Mesenchymal stem cell (in vitro differentiated cells and primary cell): ENCODE results near the gene MFAP1.
A peak's percentile ranks its signal among the peaks of the same experiment; 100 is the strongest.
"Not testable (repeated sequence)": the region's sequence is repeated elsewhere in the genome, so short reads cannot be mapped to it uniquely, and the experiment has no call there.

ENCODE experiments used
- DNase-seq: peaks from one replicate; pipeline ENCODE4 v3.0.0-alpha.2; 2013
- H2AFZ ChIP-seq: one replicate; pipeline ENCODE4 v1.6.1; 2013; ENCODE audit warnings: low read depth, mild to moderate bottlenecking, control low read depth, inconsistent platforms, low read length, moderate library complexity
- H2AK5ac ChIP-seq: 2 replicates; pipeline ENCODE4 v1.6.1; 2013; ENCODE audit warnings: low read length, moderate library complexity, mild to moderate bottlenecking, inconsistent platforms; ENCODE audit not compliant: severe bottlenecking
- H2BK120ac ChIP-seq: one replicate; pipeline ENCODE4 v1.6.1; 2013; ENCODE audit warnings: low read depth, mild to moderate bottlenecking, inconsistent platforms, low read length, moderate library complexity
- H2BK12ac ChIP-seq, 2 experiments: one replicate each; pipeline ENCODE4 v1.6.1; 2013; ENCODE audit warnings: inconsistent platforms in 2 of 2, low read length in 2 of 2, mild to moderate bottlenecking in 2 of 2, moderate library complexity in 2 of 2, control low read depth in 1 of 2
- H2BK15ac ChIP-seq: one replicate; pipeline ENCODE4 v1.6.1; 2013; ENCODE audit warnings: mild to moderate bottlenecking, low read depth, inconsistent platforms; ENCODE audit not compliant: poor library complexity, severe bottlenecking
- H2BK5ac ChIP-seq: 2 replicates; pipeline ENCODE4 v1.6.1; 2013; ENCODE audit warnings: low read depth, mild to moderate bottlenecking, low read length, control low read depth, inconsistent platforms; ENCODE audit not compliant: poor library complexity, severe bottlenecking
- H3K14ac ChIP-seq, 2 experiments: one replicate each; pipeline ENCODE4 v1.6.1; 2013; ENCODE audit warnings: inconsistent platforms in 2 of 2, low read length in 2 of 2, control low read depth in 1 of 2, mild to moderate bottlenecking in 1 of 2, moderate library complexity in 1 of 2
- H3K18ac ChIP-seq, 2 experiments: one replicate each; pipeline ENCODE4 v1.6.1; 2013; ENCODE audit warnings: inconsistent platforms in 2 of 2, low read length in 2 of 2, control low read depth in 1 of 2, low read depth in 1 of 2, mild to moderate bottlenecking in 1 of 2
- H3K23ac ChIP-seq, 2 experiments: one replicate each; pipeline ENCODE4 v1.6.1; 2013; ENCODE audit warnings: inconsistent platforms in 2 of 2, low read length in 2 of 2, mild to moderate bottlenecking in 2 of 2, moderate library complexity in 2 of 2, control low read depth in 1 of 2
- H3K27ac ChIP-seq: 2 replicates; pipeline ENCODE4 v1.5.1; 2013; ENCODE audit warnings: mild to moderate bottlenecking, moderate library complexity, low read length, control low read depth, inconsistent platforms; ENCODE audit not compliant: poor library complexity, severe bottlenecking
- H3K27me3 ChIP-seq, 2 experiments: 2 replicates each; pipeline versions ENCODE4 v1.6.1 to v1.7.0; 2013; ENCODE audit warnings: low read length in 2 of 2, mild to moderate bottlenecking in 2 of 2, moderate library complexity in 2 of 2, control low read depth in 1 of 2, inconsistent platforms in 1 of 2; ENCODE audit not compliant: control insufficient read depth in 1 of 2, insufficient read depth in 1 of 2
- H3K36me3 ChIP-seq, 2 experiments: 2 replicates each; pipeline versions ENCODE4 v1.6.1 to v1.7.0; 2013; ENCODE audit warnings: low read length in 2 of 2, control low read depth in 1 of 2, inconsistent platforms in 1 of 2, low read depth in 1 of 2, mild to moderate bottlenecking in 1 of 2; ENCODE audit not compliant: insufficient read depth in 2 of 2, control insufficient read depth in 1 of 2
- H3K4ac ChIP-seq, 2 experiments: one replicate each; pipeline ENCODE4 v1.6.1; 2013; ENCODE audit warnings: inconsistent platforms in 2 of 2, low read length in 2 of 2, mild to moderate bottlenecking in 2 of 2, moderate library complexity in 2 of 2, control low read depth in 1 of 2, low read depth in 1 of 2
- H3K4me1 ChIP-seq: 2 replicates; pipeline ENCODE4 v1.6.1; 2013; ENCODE audit warnings: low read depth, low read length, control low read depth; ENCODE audit not compliant: control insufficient read depth, insufficient read depth
- H3K4me2 ChIP-seq: 2 replicates; pipeline ENCODE4 v1.6.1; 2013; ENCODE audit warnings: low read length, mild to moderate bottlenecking, inconsistent platforms; ENCODE audit not compliant: poor library complexity, severe bottlenecking
- H3K4me3 ChIP-seq, 2 experiments: 2 replicates each; pipeline versions ENCODE4 v1.5.1 to v1.7.0; 2013; ENCODE audit warnings: low read length in 2 of 2, mild to moderate bottlenecking in 2 of 2, control low read depth in 1 of 2, low read depth in 1 of 2; ENCODE audit not compliant: insufficient read depth in 1 of 2
- H3K79me1 ChIP-seq: replicated peaks from 2 replicates; pipeline ENCODE4 v1.6.1; 2013; ENCODE audit warnings: mild to moderate bottlenecking, control low read depth, low read length, inconsistent platforms; ENCODE audit not compliant: poor library complexity, severe bottlenecking
- H3K9ac ChIP-seq: 2 replicates; pipeline ENCODE4 v1.7.0; 2013; ENCODE audit warnings: mild to moderate bottlenecking, low read length, moderate library complexity
- H3K9me3 ChIP-seq: 2 replicates; pipeline ENCODE4 v1.7.0; 2013; ENCODE audit warnings: mild to moderate bottlenecking, low read length; ENCODE audit not compliant: control insufficient read depth
- H4K8ac ChIP-seq: one replicate; pipeline ENCODE4 v1.6.1; 2013; ENCODE audit warnings: inconsistent platforms, mild to moderate bottlenecking, low read length, moderate library complexity
- H4K91ac ChIP-seq: one replicate; pipeline ENCODE4 v1.6.1; 2013; ENCODE audit warnings: mild to moderate bottlenecking, low read length, inconsistent platforms
- WGBS: methylation state at CpG from one replicate; pipeline ENCODE4 v1.1.7; 2013; ENCODE audit warnings: mixed read lengths; 5-methylcytosine and 5-hydroxymethylcytosine counted together

Gene MFAP1

GRCh38 chr15:43821505-43821904 is 3.0 kb downstream of the MFAP1 start:
- H2BK15ac ChIP-seq = no peak overlapping the region

GRCh38 chr15:43815064-43815463 is 9.4 kb downstream of the MFAP1 start:
- H3K4me3 ChIP-seq, H4K8ac ChIP-seq, H3K9me3 ChIP-seq, H3K4me1 ChIP-seq, H2BK15ac ChIP-seq, H3K4ac ChIP-seq, H2BK5ac ChIP-seq, H2BK12ac ChIP-seq, H3K27ac ChIP-seq, H3K27me3 ChIP-seq, DNase-seq, H3K23ac ChIP-seq, H3K18ac ChIP-seq, H3K4me2 ChIP-seq, H2AK5ac ChIP-seq, H4K91ac ChIP-seq, H3K14ac ChIP-seq, H2BK120ac ChIP-seq, H3K9ac ChIP-seq, H2AFZ ChIP-seq: not testable (repeated sequence)
- WGBS = 98% methylated on average over 5 of the region's 5 CpGs
- Histone ChIP-seq H3K36me3 (peaks cover 38 to 70% of the 10 kb centered on the region in 2 experiments), H3K79me1 (peaks cover 24% of the 10 kb centered on the region)

More at GRCh38 chr15:43821505-43821904, 3.0 kb downstream of the MFAP1 start:
- H3K4me1 ChIP-seq = peaks cover 9% of the 10 kb centered on the region
- no peaks in the 10 kb centered on the region for H3K27me3 ChIP-seq
- peaks cover 4 to 13% of the 10 kb centered on the region in 2 experiments for H3K36me3 ChIP-seq
- H3K23ac ChIP-seq = no peak overlapping the region
- no peak overlapping the region for H3K27ac ChIP-seq
- H3K79me1 ChIP-seq = peaks cover 14% of the 10 kb centered on the region
- no peak overlapping the region for H2AK5ac ChIP-seq
- DNase-seq = no peak
- H3K9me3 ChIP-seq = no peaks in the 10 kb centered on the region
- H4K91ac ChIP-seq = no peak overlapping the region
- no peak overlapping the region for H3K18ac ChIP-seq
- H3K4ac ChIP-seq = no peak overlapping the region
- peak overlapping the region; percentile 20 for H3K9ac ChIP-seq
- no peak overlapping the region for H2BK12ac ChIP-seq
- H4K8ac ChIP-seq = no peak overlapping the region
- no peak overlapping the region for H3K4me2 ChIP-seq
- no peak overlapping the region for H2BK120ac ChIP-seq
- no peak overlapping the region for H3K14ac ChIP-seq
- WGBS = no CpG with 5 or more reads among the region's 3 CpGs
- peak overlapping the region in 1 of 2 experiments; percentile 9 for H3K4me3 ChIP-seq
- H2AFZ ChIP-seq = no peak overlapping the region
- H2BK5ac ChIP-seq = no peak overlapping the region

- 100% methylated on average over 1 of the region's 6 CpGs for WGBS
- H2BK120ac ChIP-seq = no peak overlapping the region
- peaks cover 62 to 94% of the 10 kb centered on the region in 2 experiments for H3K36me3 ChIP-seq
- no peak overlapping the region for H2BK15ac ChIP-seq
- no peak overlapping the region for H3K18ac ChIP-seq
- no peak overlapping the region for H2BK5ac ChIP-seq
- DNase-seq = no peak
- no peak overlapping the region for H3K9ac ChIP-seq
- no peak overlapping the region for H2AK5ac ChIP-seq
- H3K4me3 ChIP-seq = no peak overlapping the region
- no peaks in the 10 kb centered on the region for H3K4me1 ChIP-seq
- no peak overlapping the region for H3K4me2 ChIP-seq
- H3K23ac ChIP-seq = no peak overlapping the region
- H2AFZ ChIP-seq = no peak overlapping the region
- no peak overlapping the region for H3K27ac ChIP-seq
- H3K9me3 ChIP-seq = no peaks in the 10 kb centered on the region
- no peak overlapping the region for H4K8ac ChIP-seq
- H4K91ac ChIP-seq = no peak overlapping the region
- H3K14ac ChIP-seq = no peak overlapping the region
- peaks cover 12% of the 10 kb centered on the region for H3K79me1 ChIP-seq
- no peak overlapping the region for H2BK12ac ChIP-seq
- no peak overlapping the region for H3K4ac ChIP-seq
- no peaks in the 10 kb centered on the region for H3K27me3 ChIP-seq
These were observed 15.4 kb downstream of the MFAP1 start for GRCh38 chr15:43808960-43809678.

- H3K23ac ChIP-seq = no peak overlapping the region
- H2BK12ac ChIP-seq = no peak overlapping the region
- no peak overlapping the region for H3K4me3 ChIP-seq
- H4K8ac ChIP-seq = no peak overlapping the region
- DNase-seq = no peak
- H3K9ac ChIP-seq = no peak overlapping the region
- no peaks in the 10 kb centered on the region for H3K4me1 ChIP-seq
- peaks cover 58 to 93% of the 10 kb centered on the region in 2 experiments for H3K36me3 ChIP-seq
- no peak overlapping the region for H2BK120ac ChIP-seq
- no peak overlapping the region for H3K4me2 ChIP-seq
- H3K27me3 ChIP-seq = no peaks in the 10 kb centered on the region
- no peak overlapping the region for H3K4ac ChIP-seq
- WGBS = 100% methylated on average over 4 of the region's 5 CpGs
- H2AFZ ChIP-seq = no peak overlapping the region
- no peak overlapping the region for H4K91ac ChIP-seq
- no peak overlapping the region for H2BK15ac ChIP-seq
- no peak overlapping the region for H3K18ac ChIP-seq
- H3K79me1 ChIP-seq = peaks cover 12% of the 10 kb centered on the region
- no peak overlapping the region for H2BK5ac ChIP-seq
- H3K9me3 ChIP-seq = no peaks in the 10 kb centered on the region
- no peak overlapping the region for H3K14ac ChIP-seq
- H2AK5ac ChIP-seq = no peak overlapping the region
- H3K27ac ChIP-seq = no peak overlapping the region
These were observed 16.0 kb downstream of the MFAP1 start for GRCh38 chr15:43808435-43808950.
